HCT116 (cell line): ENCODE measurements around the gene HSDL2. TPM values are rescaled to one million over a fixed set of nuclear protein-coding genes. Genes with fewer than 3 reads are reported as not detected.

Experiments
- ATAC-seq: fragments of 200-7000 bp; cut with Tn5 transposase; 2 replicates; pipeline ENCODE4 v1.9.1; 2020; ENCODE audit warnings: mild to moderate bottlenecking, moderate library complexity
- BruUV-seq: library from RNA; stranded (reverse); fragments of 400-500 nt; replicated peaks from 2 replicates; lab custom pipeline; 2021; lab: Mats Ljungman, UMichigan
- CTCF ChIA-PET: fragments of 300-600 bp; sonication (Branson Sonifier 250); formaldehyde crosslinking; loops from one replicate; lab custom pipeline; 2021; ENCODE audit warnings: antibody characterized with exemption; lab: Charles Lee
- POLR2A ChIA-PET: fragments of 300-600, 350-600 bp; sonication (Branson Sonifier 250); formaldehyde crosslinking; loops from one replicate; lab custom pipeline; 2021; ENCODE audit warnings: antibody characterized with exemption; lab: Charles Lee
- RAD21 ChIA-PET, 2 experiments: fragments of 300-600 bp; sonication (Branson Sonifier 250); formaldehyde crosslinking; loops; one replicate each; lab custom pipeline; 2023; ENCODE audit warnings: low total read pairs in 2 of 2; ENCODE audit not compliant: uncharacterized antibody in 2 of 2, unreplicated experiment in 2 of 2, low non-redundant PET in 1 of 2; lab: Charles Lee
- DNase-seq: peaks from one replicate; pipeline ENCODE4 v3.0.0-alpha.2; 2010; ENCODE audit warnings: low read depth, low spot score
- H2AFZ ChIP-seq: fragments of 200-600 bp; shearing (Covaris generic), sonication (generic); 2 replicates; pipeline ENCODE4 v1.6.1; 2017; ENCODE audit warnings: low read depth, mixed run types, mixed read lengths, antibody characterized with exemption, low read length; ENCODE audit not compliant: poor library complexity, severe bottlenecking
- H3K27ac ChIP-seq: 2 replicates; pipeline ENCODE4 v1.5.1; 2012; ENCODE audit warnings: low read depth, low read length
- H3K27me3 ChIP-seq: fragments of 200-600 bp; sonication (generic); 2 replicates; pipeline ENCODE4 v1.6.1; 2016; ENCODE audit warnings: mixed run types, low read length, mixed read lengths; ENCODE audit not compliant: insufficient read depth
- H3K36me3 ChIP-seq, 2 experiments: fragments of 200-500 bp in 1 of 2; fragments of 200-600 bp in 1 of 2; sonication (Bioruptor generic) in 1 of 2; sonication (generic) in 1 of 2; 2 replicates each; pipeline versions ENCODE4 v1.5.1 to v1.6.1; 2014 to 2016; ENCODE audit warnings: low read length in 2 of 2, inconsistent platforms in 1 of 2, mixed read lengths in 1 of 2, mixed run types in 1 of 2; ENCODE audit not compliant: insufficient read depth in 2 of 2, control insufficient read depth in 1 of 2
- H3K4me1 ChIP-seq, 2 experiments: fragments of 200-600 bp in 1 of 2; sonication (generic) in 1 of 2; 2 replicates each; pipeline versions ENCODE4 v1.5.1 to v1.6.1; 2012 to 2017; ENCODE audit warnings: low read length in 2 of 2, inconsistent platforms in 1 of 2, mild to moderate bottlenecking in 1 of 2, mixed read lengths in 1 of 2, mixed run types in 1 of 2, moderate library complexity in 1 of 2; ENCODE audit not compliant: insufficient read depth in 2 of 2, control insufficient read depth in 1 of 2
- H3K4me2 ChIP-seq: fragments of 200-600 bp; sonication (generic); 2 replicates; pipeline ENCODE4 v1.6.1; 2017; ENCODE audit warnings: mixed run types, low read length, mixed read lengths
- H3K4me3 ChIP-seq, 2 experiments: fragments of 200-600 bp in 1 of 2; sonication (generic) in 1 of 2; replicated peaks in 1 of 2; 2 replicates each; pipeline ENCODE4 v1.5.1; 2011 to 2016; ENCODE audit warnings: low read length in 2 of 2, control low read depth in 1 of 2, low read depth in 1 of 2, mild to moderate bottlenecking in 1 of 2, mixed read lengths in 1 of 2, mixed run types in 1 of 2
- H3K79me2 ChIP-seq: fragments of 200-600 bp; sonication (generic); 2 replicates; pipeline ENCODE4 v1.6.1; 2017; ENCODE audit warnings: mild to moderate bottlenecking, mixed run types, low read length, moderate library complexity, mixed read lengths; ENCODE audit not compliant: insufficient read depth
- H3K9ac ChIP-seq: fragments of 200-600 bp; sonication (generic); 2 replicates; pipeline ENCODE4 v1.6.1; 2016; ENCODE audit warnings: low read length, mixed read lengths
- H3K9me2 ChIP-seq: fragments of 200-600 bp; sonication (generic), shearing (Covaris generic); 2 replicates; pipeline ENCODE4 v1.6.1; 2017; ENCODE audit warnings: mixed run types, mild to moderate bottlenecking, moderate library complexity; ENCODE audit not compliant: insufficient read depth
- H3K9me3 ChIP-seq, 2 experiments: fragments of 200-500 bp in 1 of 2; fragments of 200-600 bp in 1 of 2; sonication (Bioruptor generic) in 1 of 2; sonication (generic) in 1 of 2; 2 replicates each; pipeline ENCODE4 v1.6.1; 2014 to 2017; ENCODE audit warnings: low read length in 2 of 2, mixed read lengths in 2 of 2, inconsistent platforms in 1 of 2, low read depth in 1 of 2, mild to moderate bottlenecking in 1 of 2, mixed run types in 1 of 2, moderate library complexity in 1 of 2; ENCODE audit not compliant: control insufficient read depth in 1 of 2, insufficient read depth in 1 of 2
- H4K20me1 ChIP-seq: fragments of 200-600 bp; sonication (generic), shearing (Covaris generic); 2 replicates; pipeline ENCODE4 v1.6.1; 2017; ENCODE audit warnings: mixed run types, mild to moderate bottlenecking, moderate library complexity; ENCODE audit not compliant: insufficient read depth
- CBX3 ChIP-seq: IDR thresholded peaks from 2 replicates; pipeline ENCODE4 v1.6.1; 2012; ENCODE audit warnings: low read depth
- FOSL1 ChIP-seq: IDR thresholded peaks from 2 replicates; pipeline ENCODE4 v1.6.1; 2012; ENCODE audit warnings: low read depth
- MAX ChIP-seq: IDR thresholded peaks from 2 replicates; pipeline ENCODE4 v1.6.1; 2012
- POLR2A ChIP-seq: IDR thresholded peaks from 2 replicates; pipeline ENCODE4 v1.7.0; 2011; ENCODE audit warnings: borderline replicate concordance; ENCODE audit not compliant: insufficient read depth, insufficient read length; ENCODE audit errors: extremely low read depth
- POLR2AphosphoS5 ChIP-seq: IDR thresholded peaks from 2 replicates; pipeline ENCODE4 v1.6.1; 2011; ENCODE audit warnings: mild to moderate bottlenecking, low read depth, low read length, moderate library complexity
- SIN3A ChIP-seq: IDR thresholded peaks from 2 replicates; pipeline ENCODE4 v1.6.1; 2012; ENCODE audit warnings: low read depth
- SP1 ChIP-seq: IDR thresholded peaks from 2 replicates; pipeline ENCODE4 v1.6.1; 2012; ENCODE audit warnings: low read depth
- SRF ChIP-seq: IDR thresholded peaks from 2 replicates; pipeline ENCODE4 v1.6.1; 2012; ENCODE audit warnings: low read depth
- TCF7L2 ChIP-seq: IDR thresholded peaks from 2 replicates; pipeline ENCODE4 v1.7.0; 2011; ENCODE audit warnings: borderline replicate concordance, inconsistent platforms; ENCODE audit not compliant: insufficient read depth, insufficient read length; ENCODE audit errors: extremely low read depth
- YY1 ChIP-seq: IDR thresholded peaks from 2 replicates; pipeline ENCODE4 v1.6.1; 2011; ENCODE audit warnings: low read length, low read depth, moderate library complexity, mild to moderate bottlenecking; ENCODE audit not compliant: insufficient replicate concordance; ENCODE audit errors: extremely low read depth
- intact Hi-C: fragments of 100-400 bp; cut with micrococcal nuclease; formaldehyde crosslinking; loops from 2 replicates; pipeline ENCODE4 v1.10.0; 2022
- total RNA-seq: library from RNA; stranded (reverse); gene quantifications from one replicate; pipeline ENCODE4 v1.2.1, GENCODE V29; 2021; ENCODE audit not compliant: unreplicated experiment
- TF ChIP-seq, protein P1 (sequence below), 3 experiments: fragments of 200-600 bp in 1 of 3; sonication (generic) in 1 of 3; IDR thresholded peaks in 2 of 3; conservative IDR thresholded peaks in 1 of 3; 2 replicates each; pipeline ENCODE4 v1.5.1; 2012 to 2017; ENCODE audit warnings: low read depth in 2 of 3, low read length in 2 of 3, antibody characterized with exemption in 1 of 3, borderline replicate concordance in 1 of 3, control low read depth in 1 of 3, mild to moderate bottlenecking in 1 of 3, mixed read lengths in 1 of 3, mixed run types in 1 of 3, moderate library complexity in 1 of 3; ENCODE audit not compliant: insufficient read depth in 1 of 3

The HSDL2 gene
- total RNA-seq, 1 experiment from 2014 or later, result 33.9 TPM

DNA sequence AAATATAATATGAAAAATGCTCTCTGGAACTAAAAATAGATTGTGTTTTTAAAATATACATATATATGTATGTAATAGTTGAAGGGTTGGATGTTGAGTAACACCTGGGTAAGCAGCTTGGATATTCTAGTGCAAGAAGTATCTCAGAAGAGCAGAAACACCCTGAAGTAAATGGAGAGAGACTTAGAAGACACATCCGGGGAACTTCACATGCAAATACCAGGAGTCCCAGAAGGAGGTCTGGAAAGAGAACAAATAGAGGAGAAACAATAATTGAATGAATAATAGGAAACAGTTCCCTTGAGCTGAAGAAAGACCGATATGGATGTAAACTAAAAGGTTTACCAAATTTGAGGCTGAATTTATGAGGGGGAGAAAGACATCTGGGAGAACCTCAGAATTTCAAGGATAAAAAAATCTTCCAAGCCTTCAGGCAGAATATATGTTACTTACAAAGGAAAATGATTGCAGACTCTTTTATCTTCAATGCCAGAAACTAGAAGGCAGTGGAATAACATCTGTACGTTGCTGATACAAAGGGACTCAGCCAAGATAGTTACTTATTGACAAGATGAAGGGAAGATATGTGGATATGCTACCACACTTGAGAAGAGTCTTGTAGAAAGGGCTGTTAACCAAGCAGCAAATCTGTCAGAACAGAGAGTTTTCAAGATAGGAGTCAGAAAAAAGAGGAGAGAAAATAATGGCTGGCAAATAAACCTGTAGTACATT, 42.7 kb downstream of the HSDL2 start:
- RAD21 ChIA-PET, result no interaction called here
- Histone ChIP-seq H3K4me1 (no peaks in the 10 kb centered on the region), H3K27ac (no peak overlapping the region), H3K9ac (no peak overlapping the region), H3K9me3 (no peaks in the 10 kb centered on the region), H4K20me1 (no peaks in the 10 kb centered on the region), H3K27me3 (no peaks in the 10 kb centered on the region), H3K79me2 (no peaks in the 10 kb centered on the region), H3K36me3 (peaks cover 0 to 9% of the 10 kb centered on the region in 2 experiments; a peak in 1 of 4 replicates), H2AFZ (no peak overlapping the region), H3K4me2 (no peak overlapping the region), H3K4me3 (no peak overlapping the region), H3K9me2 (no peaks in the 10 kb centered on the region)
- POLR2A ChIA-PET, result no interaction called here
- TF ChIP-seq, protein P1, sequence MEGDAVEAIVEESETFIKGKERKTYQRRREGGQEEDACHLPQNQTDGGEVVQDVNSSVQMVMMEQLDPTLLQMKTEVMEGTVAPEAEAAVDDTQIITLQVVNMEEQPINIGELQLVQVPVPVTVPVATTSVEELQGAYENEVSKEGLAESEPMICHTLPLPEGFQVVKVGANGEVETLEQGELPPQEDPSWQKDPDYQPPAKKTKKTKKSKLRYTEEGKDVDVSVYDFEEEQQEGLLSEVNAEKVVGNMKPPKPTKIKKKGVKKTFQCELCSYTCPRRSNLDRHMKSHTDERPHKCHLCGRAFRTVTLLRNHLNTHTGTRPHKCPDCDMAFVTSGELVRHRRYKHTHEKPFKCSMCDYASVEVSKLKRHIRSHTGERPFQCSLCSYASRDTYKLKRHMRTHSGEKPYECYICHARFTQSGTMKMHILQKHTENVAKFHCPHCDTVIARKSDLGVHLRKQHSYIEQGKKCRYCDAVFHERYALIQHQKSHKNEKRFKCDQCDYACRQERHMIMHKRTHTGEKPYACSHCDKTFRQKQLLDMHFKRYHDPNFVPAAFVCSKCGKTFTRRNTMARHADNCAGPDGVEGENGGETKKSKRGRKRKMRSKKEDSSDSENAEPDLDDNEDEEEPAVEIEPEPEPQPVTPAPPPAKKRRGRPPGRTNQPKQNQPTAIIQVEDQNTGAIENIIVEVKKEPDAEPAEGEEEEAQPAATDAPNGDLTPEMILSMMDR (IDR thresholded peaks at IDR 0.05 in 2 of 3, conservative IDR thresholded peaks at IDR 0.05 in 1 of 3; ENCODE audit: borderline replicate concordance in 1 of 3, insufficient read depth in 1 of 3, low read depth in 2 of 3, low read length in 2 of 3), result no peak
- TF ChIP-seq POLR2A, result no peak
- no peak for TF ChIP-seq TCF7L2
- CTCF ChIA-PET, result interaction anchor here (0.5 kb wide), 1 partner anchor 19 kb away, joined by 3 read pairs; no protein-coding TSS in a partner anchor
- intact Hi-C loops, result no loop called here
- no TSS peak for BruUV-seq
- DNase-seq, result no peak
- no peak for ATAC-seq

- Histone ChIP-seq H3K27me3 (no peaks in the 10 kb centered on the region), H3K4me1 (no peaks in the 10 kb centered on the region), H3K27ac (no peak overlapping the region), H4K20me1 (no peaks in the 10 kb centered on the region), H3K9me2 (no peaks in the 10 kb centered on the region), H3K4me2 (no peak overlapping the region), H3K36me3 (no peaks in the 10 kb centered on the region), H3K9ac (no peak overlapping the region), H3K79me2 (no peaks in the 10 kb centered on the region), H3K9me3 (no peaks in the 10 kb centered on the region), H3K4me3 (no peak overlapping the region), H2AFZ (no peak overlapping the region)
- BruUV-seq, result no TSS peak
- ChIA-PET RAD21 (no interaction called here), POLR2A (no interaction called here), CTCF (no interaction called here)
- intact Hi-C loops, result no loop called here
- DNase-seq, result no peak
- TF ChIP-seq FOSL1 (no peak), YY1 (no peak), CBX3 (no peak), POLR2AphosphoS5 (no peak), SP1 (no peak), SRF (no peak), SIN3A (no peak), POLR2A (no peak), MAX (no peak)
- ATAC-seq, result no peak
Observed at GRCh38 chr9:112430006-112430522, 50.2 kb downstream of the HSDL2 start.
